IPS DF 4.7 (cell line): ENCODE data around the gene ZYG11A.

Experiments used
- DNase-seq: peaks from one replicate; pipeline ENCODE4 v3.0.0-alpha.2; 2013; ENCODE audit warnings: low spot score; ENCODE audit errors: extremely low read depth

The ZYG11A gene

GRCh38 chr1:52876843-52877242 lies 34.3 kb downstream of the ZYG11A start:
- DNase-seq: no peak

GRCh38 chr1:52877554-52877953 lies 35.0 kb downstream of the ZYG11A start:
- no peak for DNase-seq

- no peak for DNase-seq
Observed at GRCh38 chr1:52880206-52880605, 37.6 kb downstream of the ZYG11A start.

GRCh38 chr1:52887483-52887882 lies 44.9 kb downstream of the ZYG11A start:
- no peak for DNase-seq

GRCh38 chr1:52892424-52893215 lies 50.1 kb downstream of the ZYG11A start:
- DNase-seq: no peak

GRCh38 chr1:52899445-52899894 lies 56.9 kb downstream of the ZYG11A start:
- no peak for DNase-seq

GRCh38 chr1:52900402-52900801 lies 57.8 kb downstream of the ZYG11A start:
- no peak for DNase-seq

GRCh38 chr1:52901384-52901783 lies 58.8 kb downstream of the ZYG11A start:
- DNase-seq: no peak

- DNase-seq: no peak
Observed at GRCh38 chr1:52904208-52904926, 61.8 kb downstream of the ZYG11A start.

GRCh38 chr1:52904927-52905698 lies 62.6 kb downstream of the ZYG11A start:
- DNase-seq: no peak

GRCh38 chr1:52906135-52906603 lies 63.6 kb downstream of the ZYG11A start:
- no peak for DNase-seq

- no peak for DNase-seq
Observed at GRCh38 chr1:52907068-52907811, 64.7 kb downstream of the ZYG11A start.

GRCh38 chr1:52907812-52908153 lies 65.2 kb downstream of the ZYG11A start:
- DNase-seq: no peak

- DNase-seq: no peak
Observed at GRCh38 chr1:52911541-52911940, 69.0 kb downstream of the ZYG11A start.

- DNase-seq: no peak
Observed at GRCh38 chr1:52913014-52913413, 70.5 kb downstream of the ZYG11A start.

- no peak for DNase-seq
Observed at GRCh38 chr1:52913537-52913936, 71.0 kb downstream of the ZYG11A start.

- no peak for DNase-seq
Observed at GRCh38 chr1:52914463-52914862, 71.9 kb downstream of the ZYG11A start.

GRCh38 chr1:52915211-52915854 lies 72.8 kb downstream of the ZYG11A start:
- DNase-seq: no peak

- DNase-seq: no peak
Observed at GRCh38 chr1:52915855-52916220, 73.3 kb downstream of the ZYG11A start.

GRCh38 chr1:52916241-52916975 lies 73.8 kb downstream of the ZYG11A start:
- DNase-seq: no peak
